Activated CD8-positive, alpha-beta T cell treated with anti-CD3 and anti-CD28 coated beads for 36 hours (primary cell): ENCODE measurements around the gene ELOVL6. TPM values are rescaled to one million over a fixed set of nuclear protein-coding genes. Genes with fewer than 3 reads are reported as not detected.

Source experiments
- ATAC-seq: fragments of 200-7000 bp; cut with Tn5 transposase; one replicate; pipeline ENCODE4 v1.10.0; 2021; ENCODE audit warnings: mild to moderate bottlenecking, moderate library complexity
- CTCF ChIA-PET: fragments of 350-600 bp; sonication (Branson Sonifier 250); formaldehyde crosslinking; loops from one replicate; lab custom pipeline; 2021; ENCODE audit warnings: antibody characterized with exemption; lab: Charles Lee
- POLR2A ChIA-PET: fragments of 350-600 bp; sonication (Branson Sonifier 250); formaldehyde crosslinking; loops from one replicate; lab custom pipeline; 2021; ENCODE audit warnings: antibody characterized with exemption; lab: Charles Lee
- DNase-seq: peaks from one replicate; pipeline ENCODE4 v3.0.0-alpha.2; 2020
- H3K27ac Mint-ChIP-seq: one replicate; pipeline ENCODE4 v1.8.0; 2021; ENCODE audit warnings: mild to moderate bottlenecking, mixed read lengths
- H3K27me3 Mint-ChIP-seq: one replicate; pipeline ENCODE4 v1.8.0; 2021; ENCODE audit warnings: mixed read lengths
- H3K36me3 Mint-ChIP-seq: one replicate; pipeline ENCODE4 v1.8.0; 2021; ENCODE audit warnings: low read depth, mixed read lengths
- H3K4me1 Mint-ChIP-seq: one replicate; pipeline ENCODE4 v1.8.0; 2021; ENCODE audit warnings: low read depth, mixed read lengths
- H3K4me3 Mint-ChIP-seq: one replicate; pipeline ENCODE4 v1.8.0; 2021; ENCODE audit warnings: mild to moderate bottlenecking, moderate library complexity, mixed read lengths
- H3K9me3 Mint-ChIP-seq: one replicate; pipeline ENCODE4 v1.8.0; 2021; ENCODE audit warnings: mixed read lengths
- intact Hi-C: fragments of 100-400 bp; cut with micrococcal nuclease; formaldehyde crosslinking; loops from one replicate; pipeline ENCODE4 v1.10.0; 2022
- total RNA-seq, 2 experiments: library from RNA; stranded (reverse); gene quantifications; one replicate each; pipeline ENCODE4 v1.2.3, GENCODE V29; 2021
- TF ChIP-seq, protein P1 (sequence below): fragments of 200-600 bp; IDR thresholded peaks from one replicate; pipeline ENCODE4 v1.8.0; 2022; ENCODE audit warnings: antibody characterized with exemption, mild to moderate bottlenecking

Gene ELOVL6
- total RNA-seq, 2 experiments from 2014 or later = 4.7 to 7.7 TPM

DNA sequence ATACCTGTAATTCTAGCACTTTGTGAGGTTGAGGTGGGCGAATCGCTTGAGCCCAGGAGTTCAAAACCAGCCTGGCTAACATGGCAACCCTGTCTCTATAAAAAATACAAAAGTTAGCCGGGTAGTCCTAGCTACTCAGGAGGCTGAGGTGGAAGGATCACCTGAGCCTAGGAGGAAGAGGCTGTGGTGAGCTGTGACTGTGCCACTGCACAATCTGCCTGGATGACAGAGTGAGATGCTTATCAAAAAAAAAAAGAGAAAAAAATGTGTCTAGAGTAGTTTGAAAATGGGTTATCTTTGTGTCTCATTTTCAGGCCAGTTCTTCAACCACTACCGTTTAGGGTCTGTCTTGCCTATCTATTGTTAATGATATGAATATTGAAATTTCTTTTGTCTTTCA, 187.6 kb downstream of the ELOVL6 start:
- DNase-seq = no peak
- intact Hi-C loops = no loop called here
- Mint-ChIP-seq H3K36me3 (no peaks in the 10 kb centered on the region), H3K4me1 (no peaks in the 10 kb centered on the region), H3K4me3 (no peak overlapping the region), H3K9me3 (no peaks in the 10 kb centered on the region), H3K27ac (no peak overlapping the region), H3K27me3 (peaks cover 5% of the 10 kb centered on the region)
- TF ChIP-seq, protein P1, sequence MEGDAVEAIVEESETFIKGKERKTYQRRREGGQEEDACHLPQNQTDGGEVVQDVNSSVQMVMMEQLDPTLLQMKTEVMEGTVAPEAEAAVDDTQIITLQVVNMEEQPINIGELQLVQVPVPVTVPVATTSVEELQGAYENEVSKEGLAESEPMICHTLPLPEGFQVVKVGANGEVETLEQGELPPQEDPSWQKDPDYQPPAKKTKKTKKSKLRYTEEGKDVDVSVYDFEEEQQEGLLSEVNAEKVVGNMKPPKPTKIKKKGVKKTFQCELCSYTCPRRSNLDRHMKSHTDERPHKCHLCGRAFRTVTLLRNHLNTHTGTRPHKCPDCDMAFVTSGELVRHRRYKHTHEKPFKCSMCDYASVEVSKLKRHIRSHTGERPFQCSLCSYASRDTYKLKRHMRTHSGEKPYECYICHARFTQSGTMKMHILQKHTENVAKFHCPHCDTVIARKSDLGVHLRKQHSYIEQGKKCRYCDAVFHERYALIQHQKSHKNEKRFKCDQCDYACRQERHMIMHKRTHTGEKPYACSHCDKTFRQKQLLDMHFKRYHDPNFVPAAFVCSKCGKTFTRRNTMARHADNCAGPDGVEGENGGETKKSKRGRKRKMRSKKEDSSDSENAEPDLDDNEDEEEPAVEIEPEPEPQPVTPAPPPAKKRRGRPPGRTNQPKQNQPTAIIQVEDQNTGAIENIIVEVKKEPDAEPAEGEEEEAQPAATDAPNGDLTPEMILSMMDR = no peak
- no peak for ATAC-seq
- ChIA-PET POLR2A (no interaction called here), CTCF (interaction anchor here (0.9 to 7.6 kb wide), 4 partner anchors 12 to 507 kb away, joined by 3 to 117 read pairs (median 14); no protein-coding TSS in a partner anchor)

DNA sequence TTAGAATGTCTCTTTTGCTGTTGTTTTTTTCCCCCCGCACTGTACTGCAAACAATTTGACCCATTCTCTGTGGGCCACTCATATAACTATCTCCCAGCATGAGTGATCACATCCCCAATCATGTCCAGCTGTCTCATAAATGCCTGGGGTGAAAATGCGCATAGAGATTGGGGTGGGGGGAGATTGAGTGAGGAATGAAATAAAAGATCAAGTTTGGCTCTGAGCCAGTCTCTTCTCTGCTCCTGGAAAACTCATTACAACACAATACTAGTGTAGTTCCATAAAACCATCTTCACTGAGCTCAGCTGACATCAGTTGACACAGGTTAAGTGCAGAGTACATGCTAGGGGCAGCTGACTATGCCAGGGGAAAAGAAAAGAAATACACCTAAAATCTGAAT, 188.9 kb downstream of the ELOVL6 start:
- Mint-ChIP-seq H3K36me3 (no peaks in the 10 kb centered on the region), H3K4me1 (peaks cover 2% of the 10 kb centered on the region), H3K9me3 (no peaks in the 10 kb centered on the region), H3K4me3 (no peak overlapping the region), H3K27ac (no peak overlapping the region), H3K27me3 (peaks cover 6% of the 10 kb centered on the region)
- no peak for DNase-seq
- ATAC-seq = no peak
- ChIA-PET CTCF (interaction anchor here (1.0 to 7.6 kb wide), 4 partner anchors 12 to 508 kb away, joined by 3 to 117 read pairs (median 21); no protein-coding TSS in a partner anchor), POLR2A (interaction anchor here (0.6 kb wide), 1 partner anchor 14 kb away, joined by 3 read pairs; no protein-coding TSS in a partner anchor)
- TF ChIP-seq, protein P1 = no peak
- intact Hi-C loops = loop anchor here (10.0 kb wide), 1 partner anchor 305 kb away; no protein-coding TSS in a partner anchor

DNA sequence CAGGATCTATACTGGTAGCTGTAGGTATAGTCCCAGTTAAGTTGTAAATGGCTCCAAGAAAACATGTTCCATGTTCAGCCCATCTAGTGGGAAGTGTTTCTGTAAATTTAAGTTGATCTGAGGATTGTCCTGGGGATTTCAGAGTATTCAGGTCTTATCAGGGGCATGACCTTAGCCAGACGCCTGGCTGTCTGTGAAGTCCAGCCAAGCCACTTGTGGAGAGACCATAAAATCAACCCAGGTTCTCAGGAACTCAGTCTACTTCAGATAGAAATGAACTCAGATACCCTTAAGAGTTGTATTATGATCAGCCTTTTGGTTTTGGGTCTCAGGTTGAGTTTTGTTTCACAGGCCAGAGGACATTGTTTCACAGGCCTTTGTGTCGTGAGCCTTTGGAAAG, 189.9 kb downstream of the ELOVL6 start:
- Mint-ChIP-seq H3K36me3 (no peaks in the 10 kb centered on the region), H3K4me1 (peaks cover 2% of the 10 kb centered on the region), H3K27ac (no peak overlapping the region), H3K27me3 (peaks cover 6% of the 10 kb centered on the region), H3K4me3 (no peak overlapping the region), H3K9me3 (no peaks in the 10 kb centered on the region)
- TF ChIP-seq, protein P1 = no peak
- intact Hi-C loops = loop anchor here (10.0 kb wide), 1 partner anchor 306 kb away; no protein-coding TSS in a partner anchor
- ATAC-seq (no peak), DNase-seq (no peak)
- ChIA-PET POLR2A (no interaction called here), CTCF (interaction anchor here (2.4 to 7.6 kb wide), 3 partner anchors 11 to 509 kb away, joined by 19 to 117 read pairs (median 23); no protein-coding TSS in a partner anchor)

DNA sequence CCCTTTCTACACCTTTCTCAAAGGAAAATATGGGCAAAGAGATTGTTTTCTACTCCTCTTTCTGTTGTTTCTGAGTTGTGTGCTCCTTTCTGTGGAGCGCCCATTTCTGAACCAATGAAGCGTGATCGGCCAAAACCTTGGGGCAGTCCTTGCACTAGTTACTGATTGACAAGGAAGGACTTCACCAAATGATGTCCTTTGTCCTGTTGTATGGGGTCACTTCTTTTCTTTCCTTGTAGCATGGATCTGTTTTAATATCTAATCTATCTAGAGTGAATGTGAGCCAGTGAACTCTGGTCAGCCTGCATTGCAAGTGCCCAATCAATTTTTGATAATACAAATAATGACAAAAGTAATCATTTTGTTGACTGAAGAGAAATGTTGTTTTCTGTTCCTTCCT, 191.2 kb downstream of the ELOVL6 start:
- intact Hi-C loops = loop anchor here (10.0 kb wide), 1 partner anchor 308 kb away; no protein-coding TSS in a partner anchor
- no peak overlapping the region for H3K4me3 Mint-ChIP-seq
- no peak for DNase-seq
- POLR2A ChIA-PET = no interaction called here
- ATAC-seq = no peak
- TF ChIP-seq, protein P1 = no peak
- CTCF ChIA-PET = interaction anchor here (0.9 to 7.6 kb wide), 6 partner anchors 14 to 511 kb away, joined by 3 to 117 read pairs (median 10); no protein-coding TSS in a partner anchor
- H3K36me3 Mint-ChIP-seq = no peaks in the 10 kb centered on the region
- no peak overlapping the region for H3K27ac Mint-ChIP-seq
- H3K4me1 Mint-ChIP-seq = peaks cover 2% of the 10 kb centered on the region
- H3K9me3 Mint-ChIP-seq = no peaks in the 10 kb centered on the region
- H3K27me3 Mint-ChIP-seq = peaks cover 2% of the 10 kb centered on the region

DNA sequence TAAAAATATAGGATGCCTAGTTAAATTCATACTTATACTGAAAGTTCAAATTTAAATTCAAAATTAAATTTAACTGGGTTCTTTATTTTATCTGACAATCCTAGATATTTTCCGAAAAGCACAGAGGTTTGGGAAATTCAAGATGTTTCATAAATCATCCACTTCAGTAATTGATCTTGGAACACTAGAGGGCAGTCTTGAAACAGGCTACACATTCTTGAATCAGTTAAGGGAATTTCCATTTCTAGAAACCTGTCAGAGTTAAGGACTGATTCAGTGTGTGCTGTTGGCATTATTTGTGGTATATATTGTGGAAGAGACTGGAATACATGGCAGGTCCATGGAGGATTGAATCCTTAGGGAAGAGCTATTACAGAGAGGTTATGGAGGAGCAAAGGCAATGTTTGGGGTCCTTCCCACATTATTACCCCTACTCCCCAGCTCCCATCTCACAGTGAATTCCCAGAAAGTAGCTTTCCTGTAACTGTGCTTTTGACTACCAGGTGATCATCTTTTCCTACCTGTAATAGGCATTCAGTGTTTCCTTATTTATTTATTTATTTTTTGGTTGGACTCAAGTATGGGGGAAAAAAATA, 192.9 kb downstream of the ELOVL6 start:
- no peak overlapping the region for H3K4me3 Mint-ChIP-seq
- DNase-seq = no peak

More for the DNA sequence above, 192.9 kb downstream of the ELOVL6 start:
- Mint-ChIP-seq H3K4me1 (peaks cover 2% of the 10 kb centered on the region), H3K27ac (no peak overlapping the region), H3K36me3 (no peaks in the 10 kb centered on the region), H3K9me3 (no peaks in the 10 kb centered on the region), H3K27me3 (peaks cover 2% of the 10 kb centered on the region)
- intact Hi-C loops = loop anchor here (10.0 kb wide), 1 partner anchor 309 kb away; no protein-coding TSS in a partner anchor
- CTCF ChIA-PET = interaction anchor here (0.6 to 7.6 kb wide), 32 partner anchors 8 to 1378 kb away, joined by 3 to 117 read pairs (median 3); no protein-coding TSS in a partner anchor
- ATAC-seq = peak; percentile 77
- TF ChIP-seq, protein P1 = peak; percentile 90
- POLR2A ChIA-PET = no interaction called here
